Upper lobe of left lung (tissue), 4 donors: ENCODE measurements around the gene TSPAN2.

ENCODE experiments used
- CTCF ChIP-seq, 6 experiments: fragments of 450-650 bp in 4 of 6; fragments of 200-600 bp in 2 of 6; sonication (generic) in 2 of 6; IDR thresholded peaks; one replicate each; pipeline ENCODE4 v1.5.1; 2016 to 2019; ENCODE audit warnings: antibody characterized with exemption in 6 of 6
- EP300 ChIP-seq, 4 donors: sonication (generic); formaldehyde crosslinking; IDR thresholded peaks; one replicate each; pipeline ENCODE4 v1.5.1; 2017; ENCODE audit warnings: antibody characterized with exemption in 4 of 4, control low read depth in 2 of 4
- POLR2A ChIP-seq, 4 donors: fragments of 450-650 bp; IDR thresholded peaks; one replicate each; pipeline ENCODE4 v1.5.1; 2016 to 2017; ENCODE audit warnings: antibody characterized with exemption in 4 of 4, mild to moderate bottlenecking in 2 of 4
- POLR2AphosphoS5 ChIP-seq, 2 donors: sonication (generic); formaldehyde crosslinking; IDR thresholded peaks; one replicate each; pipeline ENCODE4 v1.5.1; 2017; ENCODE audit warnings: antibody characterized with exemption in 2 of 2

GRCh38 chr1:115118086-115118485 is 28.8 kb upstream of the TSPAN2 start:
- TF ChIP-seq CTCF (IDR thresholded peaks at IDR 0.05) (no peak), EP300 (IDR thresholded peaks at IDR 0.05) (no peak), POLR2A (IDR thresholded peaks at IDR 0.05) (no peak), POLR2AphosphoS5 (IDR thresholded peaks at IDR 0.05) (no peak)
